ENCODE data around the gene WDR46.
"Not testable (repeated sequence)": the region's sequence is repeated elsewhere in the genome, so short reads cannot be mapped to it uniquely, and the experiment has no call there.

The WDR46 gene

DNA sequence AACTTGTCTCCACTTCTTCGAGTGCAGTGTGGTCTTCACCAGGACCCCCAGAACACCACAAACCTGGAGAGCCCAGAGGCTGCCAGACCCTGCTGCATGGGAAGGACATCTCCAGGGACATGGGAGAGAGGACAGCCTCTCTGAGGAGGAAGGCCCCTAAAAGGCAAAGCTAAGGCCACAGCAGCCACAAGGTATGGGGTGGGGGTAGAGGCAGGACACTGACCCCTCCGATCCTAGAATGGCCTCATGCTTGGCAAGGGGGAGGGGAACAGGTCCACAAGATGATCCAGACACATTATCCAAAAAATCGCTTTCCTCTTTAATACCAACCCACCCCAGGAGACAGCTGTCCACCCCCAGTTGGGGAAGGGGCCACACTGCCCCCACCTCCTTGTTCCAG is 10.2 kb downstream of the WDR46 start:
- peak overlapping the region; percentile 82 for H3K27ac ChIP-seq
- no peaks in the 10 kb centered on the region for H3K27me3 ChIP-seq (ENCODE audit: insufficient read depth, low read depth, severe bottlenecking)
- DNase-seq: no peak
- no peak overlapping the region for H3K4me3 ChIP-seq (ENCODE audit: low read depth, low read length)
- TF ChIP-seq, protein P1, sequence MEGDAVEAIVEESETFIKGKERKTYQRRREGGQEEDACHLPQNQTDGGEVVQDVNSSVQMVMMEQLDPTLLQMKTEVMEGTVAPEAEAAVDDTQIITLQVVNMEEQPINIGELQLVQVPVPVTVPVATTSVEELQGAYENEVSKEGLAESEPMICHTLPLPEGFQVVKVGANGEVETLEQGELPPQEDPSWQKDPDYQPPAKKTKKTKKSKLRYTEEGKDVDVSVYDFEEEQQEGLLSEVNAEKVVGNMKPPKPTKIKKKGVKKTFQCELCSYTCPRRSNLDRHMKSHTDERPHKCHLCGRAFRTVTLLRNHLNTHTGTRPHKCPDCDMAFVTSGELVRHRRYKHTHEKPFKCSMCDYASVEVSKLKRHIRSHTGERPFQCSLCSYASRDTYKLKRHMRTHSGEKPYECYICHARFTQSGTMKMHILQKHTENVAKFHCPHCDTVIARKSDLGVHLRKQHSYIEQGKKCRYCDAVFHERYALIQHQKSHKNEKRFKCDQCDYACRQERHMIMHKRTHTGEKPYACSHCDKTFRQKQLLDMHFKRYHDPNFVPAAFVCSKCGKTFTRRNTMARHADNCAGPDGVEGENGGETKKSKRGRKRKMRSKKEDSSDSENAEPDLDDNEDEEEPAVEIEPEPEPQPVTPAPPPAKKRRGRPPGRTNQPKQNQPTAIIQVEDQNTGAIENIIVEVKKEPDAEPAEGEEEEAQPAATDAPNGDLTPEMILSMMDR (IDR thresholded peaks at IDR 0.05; ENCODE audit: low read depth, low read length): no peak
- H3K9me3 ChIP-seq (ENCODE audit: severe bottlenecking): no peaks in the 10 kb centered on the region
- peaks cover 80% of the 10 kb centered on the region for H3K36me3 ChIP-seq

DNA sequence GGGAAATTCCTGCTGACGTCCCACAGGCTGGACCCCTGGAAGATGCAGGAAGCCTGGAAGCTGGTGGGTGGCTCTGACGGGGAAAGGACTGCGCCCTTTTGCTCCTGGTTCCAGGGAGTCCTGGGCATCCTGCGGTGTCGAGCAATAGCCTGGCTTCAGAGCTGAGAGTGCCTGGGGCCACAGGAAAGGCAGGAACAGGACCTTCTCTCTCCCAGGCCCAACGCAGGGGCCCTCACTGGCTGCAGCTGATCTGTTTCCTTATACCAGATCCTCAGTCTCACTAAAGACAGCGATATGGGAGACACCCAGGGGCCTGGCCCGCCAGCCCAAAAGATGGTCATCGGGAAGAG is 10.7 kb downstream of the WDR46 start:
- no peak overlapping the region for H3K4me3 ChIP-seq (ENCODE audit: low read depth, low read length)
- no peaks in the 10 kb centered on the region for H3K27me3 ChIP-seq (ENCODE audit: insufficient read depth, low read depth, severe bottlenecking)
- TF ChIP-seq, protein P1 (IDR thresholded peaks at IDR 0.05; ENCODE audit: low read depth, low read length): no peak
- peak overlapping the region; percentile 82 for H3K27ac ChIP-seq
- H3K36me3 ChIP-seq: peaks cover 80% of the 10 kb centered on the region
- no peak for DNase-seq
- H3K9me3 ChIP-seq (ENCODE audit: severe bottlenecking): no peaks in the 10 kb centered on the region

DNA sequence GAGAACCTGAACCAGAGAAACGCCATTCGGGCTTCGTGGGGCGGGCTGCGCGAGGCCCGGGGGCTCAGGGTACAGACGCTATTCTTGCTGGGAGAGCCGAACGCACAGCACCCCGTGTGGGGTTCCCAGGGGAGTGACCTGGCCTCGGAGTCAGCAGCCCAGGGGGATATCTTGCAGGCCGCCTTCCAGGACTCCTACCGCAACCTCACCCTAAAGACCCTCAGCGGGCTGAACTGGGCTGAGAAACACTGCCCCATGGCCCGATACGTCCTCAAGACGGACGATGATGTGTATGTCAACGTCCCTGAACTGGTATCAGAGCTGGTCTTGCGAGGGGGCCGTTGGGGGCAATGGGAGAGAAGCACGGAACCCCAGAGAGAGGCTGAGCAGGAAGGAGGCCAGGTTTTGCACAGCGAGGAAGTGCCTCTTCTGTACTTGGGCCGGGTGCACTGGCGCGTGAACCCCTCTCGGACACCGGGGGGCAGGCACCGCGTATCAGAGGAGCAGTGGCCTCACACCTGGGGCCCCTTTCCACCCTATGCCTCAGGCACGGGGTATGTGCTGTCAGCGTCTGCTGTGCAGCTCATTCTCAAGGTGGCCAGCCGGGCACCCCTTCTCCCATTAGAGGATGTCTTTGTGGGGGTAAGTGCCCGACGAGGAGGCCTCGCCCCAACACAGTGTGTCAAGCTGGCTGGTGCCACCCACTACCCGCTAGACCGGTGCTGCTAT is 11.2 kb downstream of the WDR46 start:
- H3K27me3 ChIP-seq (ENCODE audit: insufficient read depth, low read depth, severe bottlenecking): no peaks in the 10 kb centered on the region
- DNase-seq: peak; percentile 69
- H3K4me3 ChIP-seq (ENCODE audit: low read depth, low read length): peak overlapping the region; percentile 66
- peak overlapping the region; percentile 82 for H3K27ac ChIP-seq
- H3K36me3 ChIP-seq: peaks cover 82% of the 10 kb centered on the region
- no peaks in the 10 kb centered on the region for H3K9me3 ChIP-seq (ENCODE audit: severe bottlenecking)
- TF ChIP-seq, protein P1 (IDR thresholded peaks at IDR 0.05; ENCODE audit: low read depth, low read length): peak; percentile 45; the same call in 1 of the 2 replicates

DNA sequence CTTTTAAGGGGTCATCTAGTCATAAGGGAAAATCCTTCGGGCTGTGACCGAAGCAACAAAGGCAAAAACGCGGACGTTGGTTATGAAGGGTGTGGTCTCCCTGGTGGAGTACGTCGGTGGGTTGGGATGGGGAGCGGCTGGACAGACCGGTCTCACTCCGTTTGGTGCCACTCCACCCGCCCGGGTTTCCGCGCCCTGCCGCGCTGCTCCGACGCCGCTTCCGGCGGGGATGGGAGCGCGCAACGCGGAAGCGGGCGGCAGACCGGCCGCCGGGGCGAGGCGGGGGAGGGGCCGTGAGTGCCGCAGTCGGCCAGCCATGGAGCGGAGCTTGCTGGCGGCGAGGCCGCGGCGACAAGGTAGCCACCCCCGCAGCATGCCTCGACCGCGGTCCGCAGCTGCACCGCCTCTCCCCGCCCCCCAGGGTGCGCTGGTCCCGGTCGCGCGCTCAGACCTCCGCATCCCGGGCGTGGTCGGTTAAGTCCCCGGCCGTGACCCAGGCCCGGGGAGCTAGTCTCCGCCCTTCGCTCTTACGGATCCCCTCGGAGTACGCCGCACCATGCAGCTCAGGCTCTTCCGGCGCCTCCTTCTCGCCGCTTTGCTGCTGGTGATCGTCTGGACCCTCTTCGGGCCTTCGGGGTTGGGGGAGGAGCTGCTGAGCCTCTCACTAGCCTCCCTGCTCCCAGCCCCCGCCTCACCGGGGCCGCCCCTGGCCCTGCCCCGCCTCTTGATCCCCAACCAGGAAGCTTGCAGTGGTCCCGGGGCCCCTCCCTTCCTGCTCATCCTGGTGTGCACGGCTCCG is 12.0 kb downstream of the WDR46 start, which contains the start of gene B3GALT4:
B3GALT4 (plus strand) TSS at position 260 of the 799 bp plus-strand sequence; CDS start at position 557, 297 bp downstream.
- no peaks in the 10 kb centered on the region for H3K27me3 ChIP-seq (ENCODE audit: insufficient read depth, low read depth, severe bottlenecking)
- H3K27ac ChIP-seq: peak within 1 kb of the TSS; percentile 82
- peaks cover 82% of the 10 kb centered on the region for H3K36me3 ChIP-seq
- H3K4me3 ChIP-seq (ENCODE audit: low read depth, low read length): peak within 1 kb of the TSS; percentile 66
- no peaks in the 10 kb centered on the region for H3K9me3 ChIP-seq (ENCODE audit: severe bottlenecking)
- DNase-seq: peak; percentile 99
- TF ChIP-seq, protein P1 (IDR thresholded peaks at IDR 0.05; ENCODE audit: low read depth, low read length): peak; percentile 81

DNA sequence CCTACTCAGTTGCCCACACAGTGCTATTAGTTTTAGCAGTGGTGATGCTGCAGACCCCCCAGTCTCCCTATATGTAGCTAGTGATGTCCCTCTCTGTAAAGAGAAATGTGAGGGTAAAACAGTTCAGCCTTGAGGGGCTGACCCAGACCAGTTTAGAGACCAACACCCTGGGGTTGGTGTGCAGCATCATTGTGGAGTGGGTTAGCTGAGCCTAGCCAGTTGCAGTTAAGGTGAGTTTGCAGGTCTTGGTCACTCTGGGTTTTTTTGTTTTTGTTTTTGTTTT is 12.5 kb downstream of the WDR46 start:
- TF ChIP-seq, protein P1 (IDR thresholded peaks at IDR 0.05; ENCODE audit: low read depth, low read length): no peak
- Histone ChIP-seq H3K9me3 (ENCODE audit: severe bottlenecking) (no peaks in the 10 kb centered on the region), H3K36me3 (peaks cover 78% of the 10 kb centered on the region), H3K27ac (peak overlapping the region; percentile 82), H3K4me3 (ENCODE audit: low read depth, low read length) (peak overlapping the region; percentile 66), H3K27me3 (ENCODE audit: insufficient read depth, low read depth, severe bottlenecking) (no peaks in the 10 kb centered on the region)
- no peak for DNase-seq

DNA sequence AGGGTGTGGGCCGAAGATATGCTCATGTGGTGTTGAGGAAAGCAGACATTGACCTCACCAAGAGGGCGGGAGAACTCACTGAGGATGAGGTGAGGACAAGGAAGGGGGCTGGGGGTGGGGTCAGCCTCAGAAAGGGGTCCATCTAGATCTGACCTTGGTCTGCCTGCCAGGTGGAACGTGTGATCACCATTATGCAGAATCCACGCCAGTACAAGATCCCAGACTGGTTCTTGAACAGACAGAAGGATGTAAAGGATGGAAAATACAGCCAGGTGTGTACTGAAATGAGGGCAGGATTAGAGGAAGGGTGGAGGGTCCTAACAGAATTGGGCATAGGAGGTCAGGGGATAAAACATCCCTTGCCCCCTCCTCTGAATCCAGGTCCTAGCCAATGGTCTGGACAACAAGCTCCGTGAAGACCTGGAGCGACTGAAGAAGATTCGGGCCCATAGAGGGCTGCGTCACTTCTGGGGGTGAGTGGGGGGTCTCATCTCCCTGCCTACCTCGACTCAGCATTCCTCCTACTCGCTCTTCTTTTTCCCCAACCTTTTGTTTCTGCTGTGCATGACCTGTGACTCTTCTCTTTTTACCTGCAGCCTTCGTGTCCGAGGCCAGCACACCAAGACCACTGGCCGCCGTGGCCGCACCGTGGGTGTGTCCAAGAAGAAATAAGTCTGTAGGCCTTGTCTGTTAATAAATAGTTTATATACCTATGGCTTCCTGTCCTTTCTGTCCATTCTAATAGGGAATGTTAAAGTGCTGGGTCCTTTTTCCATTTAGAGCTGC is 13.1 kb downstream of the WDR46 start:
- H3K27me3 ChIP-seq (ENCODE audit: insufficient read depth, low read depth, severe bottlenecking); H3K9me3 ChIP-seq (ENCODE audit: severe bottlenecking); DNase-seq: not testable (repeated sequence)
- Histone ChIP-seq H3K4me3 (ENCODE audit: low read depth, low read length) (peak overlapping the region; percentile 66), H3K27ac (peak overlapping the region; percentile 82), H3K36me3 (peaks cover 79% of the 10 kb centered on the region)
